OCI-LY3 (cell line): Measurements from ENCODE around the gene MRC2.

Experiments
- CTCF ChIP-seq: fragments of 200-600, 300-600 bp; sonication (generic); IDR thresholded peaks from 2 replicates; pipeline ENCODE4 v1.5.1; 2014; ENCODE audit warnings: antibody characterized with exemption, low read length, low read depth
- EZH2phosphoT487 ChIP-seq: fragments of 200-600 bp; shearing (Covaris generic); IDR thresholded peaks from 2 replicates; pipeline ENCODE4 v1.6.1; 2018; ENCODE audit warnings: antibody characterized with exemption, mixed run types, low read depth

- no peak for TF ChIP-seq CTCF
- no peak for TF ChIP-seq EZH2phosphoT487
Observed at GRCh38 chr17:62671553-62671952, 44.1 kb downstream of the MRC2 start.
